Right kidney (tissue), 1 donor: ENCODE measurements around the gene SLC7A10.
"Not testable (repeated sequence)": the region's sequence is repeated elsewhere in the genome, so short reads cannot be mapped to it uniquely, and the experiment has no call there.

Experiments used
- DNase-seq: peaks from one replicate; pipeline ENCODE4 v3.0.0-alpha.2; 2016

SLC7A10 gene

DNA sequence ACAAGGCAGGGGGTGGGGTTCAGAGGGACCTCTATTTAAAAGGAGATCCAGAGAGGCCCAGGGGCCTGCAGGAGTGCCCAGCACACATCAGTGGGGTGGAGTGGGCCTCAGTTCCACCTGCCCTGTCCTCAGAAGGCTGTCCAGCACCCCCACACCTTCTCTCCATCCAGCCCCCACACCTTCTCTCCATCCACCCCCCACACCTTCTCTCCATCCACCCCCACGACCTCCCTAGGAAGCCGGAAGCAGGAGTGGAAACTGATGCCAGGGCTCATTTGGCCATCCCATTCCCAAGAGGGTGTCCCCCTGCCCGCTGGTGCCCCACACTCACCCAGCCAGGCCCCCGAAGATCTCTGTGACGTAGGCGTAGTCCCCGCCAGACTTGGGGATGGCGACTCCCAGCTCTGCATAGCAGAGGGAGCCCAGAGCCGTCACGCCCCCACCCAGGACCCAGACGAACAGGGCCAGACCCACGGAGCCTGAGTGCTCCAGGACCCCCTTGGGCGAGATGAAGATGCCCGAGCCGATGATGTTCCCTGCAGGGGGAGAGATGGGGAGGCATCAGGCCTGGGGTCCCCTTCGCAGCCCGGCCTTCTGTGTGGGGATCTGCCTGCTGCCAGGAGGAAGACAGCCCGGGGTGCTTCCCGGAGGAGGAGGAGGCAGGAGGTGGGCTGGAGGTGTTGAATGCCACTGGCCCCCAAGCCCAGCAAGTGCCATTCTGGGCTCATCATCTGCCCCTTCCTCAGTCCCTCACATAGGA is 10.0 kb downstream of the SLC7A10 start:
- no peak for DNase-seq

DNA sequence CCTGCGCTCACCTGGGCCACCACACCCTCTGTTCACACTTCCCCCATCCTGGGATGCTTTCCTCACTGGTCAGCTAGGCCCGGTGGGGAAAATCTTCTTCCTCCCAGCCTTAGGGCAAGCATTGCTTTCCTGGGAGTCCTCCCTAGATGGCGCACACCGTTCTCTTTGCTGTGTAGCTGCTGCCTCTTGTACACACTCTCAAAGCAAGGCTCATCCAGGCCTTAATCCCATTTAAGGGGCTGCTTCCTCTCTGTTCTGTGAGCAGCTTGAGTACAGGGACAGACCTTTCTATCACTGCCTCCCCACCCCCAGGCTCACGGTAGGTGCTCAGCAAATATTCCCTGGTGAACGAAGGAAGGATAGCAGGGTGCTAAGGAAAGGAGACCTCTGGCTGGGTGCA is 11.1 kb downstream of the SLC7A10 start:
- DNase-seq = no peak

DNA sequence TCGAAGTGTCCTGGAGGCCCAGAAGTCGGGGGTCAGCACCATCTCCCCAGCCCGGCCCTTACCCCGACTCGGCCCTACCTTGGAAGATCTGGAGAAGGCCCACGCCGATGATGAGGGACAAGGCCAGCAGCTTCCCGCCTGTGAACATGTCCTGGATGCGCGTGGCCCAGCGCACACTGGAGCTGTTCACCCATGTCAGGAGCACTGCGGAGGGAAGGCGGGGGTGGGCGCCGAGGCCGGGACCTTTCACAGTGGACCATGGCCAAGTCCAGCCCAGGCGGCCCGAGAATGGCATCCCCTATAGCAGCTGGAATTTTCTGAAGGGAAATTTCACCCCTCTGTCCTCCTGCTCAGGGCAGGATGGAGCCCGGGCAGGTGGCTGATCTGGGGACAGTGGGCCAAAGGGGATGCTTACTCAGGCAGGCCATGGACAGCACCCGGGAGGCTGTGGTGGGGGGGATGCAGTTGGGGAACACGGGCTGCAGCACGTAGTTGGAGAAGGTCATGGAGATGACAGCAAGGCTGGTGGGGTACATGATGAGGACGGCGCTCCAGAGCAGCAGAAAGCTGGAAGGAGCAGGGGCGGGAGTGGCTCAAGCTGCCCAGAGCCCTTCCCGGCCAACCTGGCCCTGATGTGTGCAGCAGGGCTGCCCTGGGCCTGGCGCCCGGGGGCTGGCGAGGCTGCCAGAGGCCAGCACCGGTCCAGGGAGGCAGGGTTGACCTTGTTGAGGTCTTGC is 13.0 kb downstream of the SLC7A10 start:
- DNase-seq = no peak

DNA sequence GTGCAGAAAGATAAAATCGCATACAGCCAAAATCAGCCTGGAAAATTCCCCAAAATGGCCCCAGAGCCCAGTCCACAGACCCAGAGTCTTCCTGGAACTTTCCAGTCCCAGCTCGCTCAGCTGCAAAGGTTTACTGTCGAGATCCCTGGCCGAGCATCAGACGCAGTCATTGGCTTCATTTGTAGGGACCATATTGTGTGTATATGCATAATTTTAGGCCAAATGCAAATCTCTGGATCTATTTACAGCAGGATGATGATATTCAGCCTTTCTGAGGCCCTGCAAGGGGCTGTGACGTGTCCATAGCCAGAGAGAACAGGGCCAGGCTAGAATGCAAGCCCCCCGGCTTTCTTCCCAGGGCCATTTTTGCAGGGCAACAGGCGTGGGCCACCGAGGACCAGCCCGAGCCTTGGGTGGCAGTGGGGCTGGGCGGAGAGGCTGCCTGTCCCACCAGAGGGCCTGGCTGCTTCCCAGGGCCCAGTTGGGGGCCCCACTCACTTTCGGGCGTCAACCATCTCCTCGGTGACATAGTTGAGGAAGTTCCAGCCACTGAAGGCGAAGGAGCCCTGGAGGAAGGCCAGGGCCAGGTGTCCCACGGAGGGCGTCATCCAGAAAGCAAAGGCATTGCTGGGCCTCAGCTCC is 13.7 kb downstream of the SLC7A10 start:
- no peak for DNase-seq

DNA sequence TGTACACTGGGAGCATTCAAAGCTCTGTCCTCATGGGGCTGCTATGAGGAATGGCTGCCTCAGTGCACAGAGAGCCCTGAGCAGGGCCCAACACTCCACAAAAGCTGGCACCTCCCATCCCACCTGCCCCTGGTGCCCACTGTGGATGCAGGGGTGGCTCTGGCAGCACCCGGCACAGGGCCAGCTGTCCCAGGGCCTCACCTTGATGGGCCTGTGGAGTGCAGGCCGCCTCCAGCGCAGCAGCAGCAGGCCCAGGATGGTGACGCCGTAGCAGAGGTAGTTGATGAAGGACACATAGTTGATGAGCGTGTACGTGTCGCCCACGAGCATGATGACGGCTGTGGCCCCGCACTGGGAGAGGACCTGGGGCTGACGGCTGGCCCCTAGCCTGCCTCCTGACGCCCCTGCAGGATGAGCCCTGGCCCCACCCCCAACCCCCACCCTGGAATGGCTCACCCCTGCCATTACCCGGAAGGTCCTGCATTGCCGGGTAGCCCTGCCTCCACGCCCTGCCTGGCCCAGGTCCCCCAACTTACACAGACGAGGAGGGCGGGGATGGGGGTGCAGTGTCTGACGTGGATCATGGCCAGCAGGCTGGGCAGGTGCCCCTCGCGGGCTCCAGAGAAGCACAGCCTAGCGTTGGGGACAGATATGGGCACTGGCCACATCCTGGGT is 15.2 kb downstream of the SLC7A10 start:
- no peak for DNase-seq

DNA sequence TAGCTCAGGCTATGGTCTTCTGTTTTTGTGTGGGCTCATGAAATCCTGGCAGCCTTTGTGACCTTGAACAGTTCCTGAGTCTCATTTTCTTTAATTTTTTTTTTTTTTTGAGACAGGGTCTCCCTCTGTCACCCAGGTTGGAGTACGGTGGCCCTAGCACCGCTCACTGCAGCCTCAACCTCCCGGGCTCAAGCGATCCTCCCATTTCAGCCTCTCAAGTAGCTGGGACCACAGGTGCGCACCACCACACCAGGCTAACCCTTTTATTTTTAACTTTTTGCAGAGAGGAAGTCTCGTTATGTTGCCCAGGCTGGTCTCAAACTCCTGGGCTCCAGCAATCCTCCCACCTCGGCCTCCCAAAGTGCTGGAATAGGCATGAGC is 15.8 kb downstream of the SLC7A10 start:
- DNase-seq = not testable (repeated sequence)

DNA sequence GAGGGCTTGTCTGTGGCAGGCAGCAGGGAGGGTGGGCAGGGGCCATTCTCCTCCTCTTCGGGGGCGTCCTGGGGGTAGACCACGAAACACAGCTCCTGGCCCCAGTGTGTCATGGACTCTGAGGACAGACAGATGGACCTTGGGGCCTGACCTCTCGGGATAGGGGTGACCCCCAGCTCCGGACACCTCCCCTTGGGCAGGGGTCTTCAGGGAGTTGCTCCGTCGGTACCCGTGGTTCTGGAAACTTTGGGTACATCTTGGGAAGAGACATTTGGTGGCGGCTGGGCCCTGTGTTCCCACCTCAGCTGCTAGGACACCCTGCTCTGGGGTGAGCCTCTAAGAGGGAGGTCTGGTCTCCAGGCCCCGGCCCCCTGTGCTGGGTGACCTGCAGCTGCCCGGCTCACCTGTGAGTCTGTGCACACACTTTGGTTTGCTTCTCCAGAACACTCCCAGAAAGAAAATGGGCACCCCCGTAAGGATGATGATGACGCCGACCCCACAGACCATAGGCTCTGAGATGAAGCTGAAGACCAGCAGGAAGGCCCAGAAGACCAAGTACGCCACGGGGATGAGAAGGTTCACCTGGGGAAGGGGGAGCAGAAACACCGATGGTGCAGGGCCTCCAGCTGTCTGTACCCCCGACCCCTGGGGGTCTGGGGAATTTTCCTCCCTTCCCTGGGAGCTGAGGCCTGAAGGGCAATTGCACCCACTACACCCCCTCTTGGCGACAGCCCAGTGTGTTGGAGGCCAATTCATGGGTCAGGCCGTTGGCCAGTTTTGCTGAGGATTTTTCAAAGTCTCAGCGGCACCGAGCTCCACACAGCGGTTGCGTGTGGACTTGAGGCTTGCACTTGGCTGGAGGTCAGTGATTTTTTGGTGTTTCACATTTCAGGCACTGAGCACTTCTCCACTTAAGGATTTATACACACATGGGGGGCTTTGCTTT is 16.5 kb downstream of the SLC7A10 start:
- DNase-seq = no peak

DNA sequence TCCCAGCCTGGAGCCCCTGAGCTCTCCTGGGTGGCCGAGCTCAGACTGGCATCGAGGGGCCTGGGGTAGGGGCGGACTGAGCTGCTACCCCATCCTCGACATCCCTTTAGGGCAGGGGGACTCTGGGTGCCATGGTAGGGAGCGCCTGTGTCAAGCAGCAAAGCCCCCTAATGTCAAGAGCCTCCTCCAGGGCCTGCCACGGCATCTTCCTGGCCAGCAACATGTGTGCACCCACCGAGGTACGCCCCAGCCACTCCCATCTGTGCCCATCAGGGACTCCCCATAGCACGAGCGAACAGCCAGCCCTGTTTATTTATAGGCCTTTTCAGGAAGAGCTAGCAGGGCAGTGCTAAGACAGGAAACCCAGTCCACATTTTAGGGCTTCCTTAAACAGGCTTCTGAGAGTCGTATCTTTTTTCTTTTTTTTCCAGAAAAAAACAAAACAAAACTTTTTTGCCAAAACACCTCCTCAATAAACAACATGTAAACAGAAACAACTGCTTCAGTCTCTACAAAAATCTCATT is 17.2 kb downstream of the SLC7A10 start:
- DNase-seq = no peak

DNA sequence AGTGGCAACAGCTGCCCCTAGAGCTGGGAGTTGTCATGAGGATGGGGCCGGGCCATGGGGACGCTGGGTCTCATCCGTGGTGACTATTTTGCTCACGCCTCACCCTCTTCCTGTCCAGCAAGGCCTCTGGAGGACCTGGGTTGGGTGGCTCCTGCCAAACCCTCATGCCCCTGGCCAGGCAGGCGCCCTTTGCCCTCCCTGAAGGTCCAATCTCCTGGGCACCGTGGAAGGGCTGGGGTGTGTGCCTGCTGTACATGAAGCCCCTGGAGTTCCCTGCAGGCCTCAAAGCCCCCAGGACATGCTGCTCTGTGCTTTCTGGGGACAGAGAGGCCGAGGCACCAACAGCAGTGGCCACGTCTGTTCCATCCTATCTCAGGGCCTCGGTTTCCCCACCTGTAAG is 17.7 kb downstream of the SLC7A10 start:
- no peak for DNase-seq

DNA sequence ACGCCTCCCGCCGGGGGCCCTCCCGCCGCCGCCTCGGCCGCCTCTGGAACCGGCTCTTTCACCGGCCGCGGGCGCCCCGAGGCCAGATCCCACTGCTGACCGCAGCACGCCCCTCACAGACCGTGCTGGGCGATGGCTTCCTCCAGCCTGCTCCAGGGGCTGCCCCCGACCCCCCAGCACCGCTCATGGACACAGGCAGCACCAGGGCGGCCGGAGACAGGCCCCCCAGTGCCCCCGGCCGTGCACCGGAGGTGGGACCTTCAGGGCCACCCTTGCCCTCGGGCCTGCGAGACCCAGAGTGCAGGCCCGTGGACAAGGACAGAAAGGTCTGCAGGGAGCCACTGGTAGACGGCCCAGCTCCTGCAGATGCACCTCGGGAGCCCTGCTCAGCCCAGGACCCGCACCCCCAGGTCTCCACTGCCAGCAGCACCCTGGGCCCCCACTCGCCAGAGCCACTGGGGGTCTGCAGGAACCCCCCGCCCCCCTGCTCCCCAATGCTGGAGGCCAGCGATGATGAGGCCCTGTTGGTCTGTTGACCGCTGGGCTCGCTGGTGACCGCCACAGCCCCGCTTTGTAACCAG is 18.5 kb downstream of the SLC7A10 start:
- no peak for DNase-seq

DNA sequence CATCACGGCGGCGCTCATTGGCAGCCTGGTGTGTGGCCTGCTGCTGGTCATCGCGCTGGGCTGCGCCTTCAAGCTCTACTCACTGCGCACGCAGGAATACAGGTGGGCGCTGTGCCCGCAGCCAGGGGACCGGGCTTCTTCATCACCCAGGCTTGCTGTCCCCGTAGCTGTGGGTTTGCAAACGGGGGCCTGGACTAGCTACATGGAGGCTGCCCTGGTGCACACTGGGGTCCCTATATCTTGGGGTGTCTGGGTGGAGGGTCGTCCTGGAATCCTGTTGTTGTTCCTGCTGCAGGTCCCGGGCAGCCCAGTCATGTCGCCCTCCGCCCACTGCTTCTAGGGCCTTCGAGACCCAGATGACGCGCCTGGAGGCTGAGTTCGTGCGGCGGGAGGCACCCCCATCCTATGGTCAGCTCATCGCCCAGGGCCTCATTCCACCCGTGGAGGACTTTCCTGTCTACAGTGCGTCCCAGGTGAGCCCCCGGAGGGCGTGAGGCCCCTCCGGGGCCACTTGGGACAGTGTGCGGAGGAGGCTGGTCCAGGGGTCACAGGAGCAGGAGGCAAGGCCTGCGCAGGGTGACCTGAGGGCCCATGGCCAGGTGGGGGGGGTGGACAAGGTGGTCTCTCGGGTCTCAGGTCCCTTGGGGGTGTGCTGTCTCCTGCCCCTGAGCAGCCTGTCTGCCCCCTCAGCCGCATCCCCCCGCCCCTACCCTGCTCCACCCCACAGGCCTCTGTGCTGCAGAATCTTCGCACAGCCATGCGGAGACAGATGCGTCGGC is 19.2 kb downstream of the SLC7A10 start:
- no peak for DNase-seq

DNA sequence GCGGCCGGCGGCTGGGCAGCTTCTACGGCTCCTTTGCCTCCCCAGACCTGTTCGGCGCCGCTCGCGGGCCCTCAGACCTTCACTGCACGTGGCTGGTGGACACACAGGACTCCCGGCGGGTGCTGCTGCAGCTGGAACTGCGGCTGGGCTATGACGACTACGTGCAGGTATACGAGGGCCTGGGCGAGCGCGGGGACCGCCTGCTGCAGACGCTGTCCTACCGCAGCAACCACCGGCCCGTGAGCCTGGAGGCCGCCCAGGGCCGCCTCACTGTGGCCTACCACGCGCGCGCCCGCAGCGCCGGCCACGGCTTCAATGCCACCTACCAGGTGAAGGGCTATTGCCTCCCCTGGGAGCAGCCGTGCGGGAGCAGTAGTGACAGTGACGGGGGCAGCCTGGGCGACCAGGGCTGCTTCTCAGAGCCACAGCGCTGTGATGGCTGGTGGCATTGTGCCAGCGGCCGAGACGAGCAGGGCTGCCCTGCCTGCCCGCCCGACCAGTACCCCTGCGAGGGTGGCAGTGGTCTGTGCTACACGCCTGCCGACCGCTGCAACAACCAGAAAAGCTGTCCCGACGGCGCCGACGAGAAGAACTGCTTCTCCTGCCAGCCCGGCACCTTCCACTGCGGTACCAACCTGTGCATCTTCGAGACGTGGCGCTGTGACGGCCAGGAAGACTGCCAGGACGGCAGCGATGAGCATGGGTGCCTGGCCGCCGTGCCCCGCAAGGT is 20.0 kb downstream of the SLC7A10 start:
- DNase-seq = no peak

DNA sequence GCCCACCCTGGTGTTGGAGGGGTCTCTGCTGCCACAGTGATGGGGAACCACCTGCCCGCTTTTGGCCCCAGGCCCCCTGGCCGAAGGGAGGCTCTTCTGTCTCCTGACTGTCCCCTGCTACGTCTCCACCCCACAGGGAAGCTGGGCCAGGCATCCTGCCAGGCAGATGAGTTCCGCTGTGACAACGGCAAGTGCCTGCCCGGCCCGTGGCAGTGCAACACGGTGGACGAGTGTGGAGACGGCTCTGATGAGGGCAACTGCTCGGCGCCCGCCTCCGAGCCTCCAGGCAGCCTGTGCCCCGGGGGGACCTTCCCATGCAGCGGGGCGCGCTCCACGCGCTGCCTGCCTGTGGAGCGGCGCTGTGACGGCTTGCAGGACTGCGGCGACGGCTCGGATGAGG is 20.5 kb downstream of the SLC7A10 start:
- DNase-seq = no peak

DNA sequence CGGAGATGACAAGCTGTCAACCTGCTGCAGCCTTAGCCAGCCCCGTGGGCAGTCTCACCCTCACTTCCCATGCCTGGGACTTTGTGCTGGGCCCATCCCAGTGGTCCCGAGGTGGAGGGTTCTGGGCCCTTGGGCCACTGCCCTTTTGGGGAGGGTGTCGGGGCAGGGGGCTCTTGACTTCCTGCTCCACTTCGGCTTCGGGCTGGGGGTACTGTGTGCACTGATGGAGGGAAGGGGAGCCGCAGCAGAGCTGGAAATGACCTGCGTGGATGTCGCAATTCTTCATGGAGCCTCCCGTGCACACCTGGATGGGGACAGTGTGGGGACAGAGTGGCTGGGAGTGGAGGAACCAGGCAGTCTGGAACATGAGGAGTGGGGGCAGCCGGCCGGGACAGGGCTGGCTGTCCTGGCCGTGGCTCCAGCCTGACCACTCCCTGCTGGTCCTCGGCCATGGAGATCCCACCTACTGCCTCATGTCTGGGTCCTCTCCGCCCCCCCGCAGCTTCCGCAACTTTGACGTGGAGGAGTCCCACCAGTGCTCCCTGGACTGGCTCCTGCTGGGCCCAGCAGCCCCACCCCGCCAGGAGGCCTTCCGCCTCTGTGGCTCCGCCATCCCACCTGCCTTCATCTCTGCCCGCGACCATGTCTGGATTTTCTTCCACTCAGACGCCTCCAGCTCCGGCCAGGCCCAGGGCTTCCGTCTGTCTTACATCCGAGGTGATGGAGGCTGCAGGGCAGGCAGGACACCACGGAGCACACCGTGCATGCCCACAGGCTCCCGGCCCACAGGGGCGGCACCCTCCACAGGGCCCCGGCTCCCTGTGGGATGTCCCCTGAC is 21.3 kb downstream of the SLC7A10 start:
- DNase-seq = no peak

DNA sequence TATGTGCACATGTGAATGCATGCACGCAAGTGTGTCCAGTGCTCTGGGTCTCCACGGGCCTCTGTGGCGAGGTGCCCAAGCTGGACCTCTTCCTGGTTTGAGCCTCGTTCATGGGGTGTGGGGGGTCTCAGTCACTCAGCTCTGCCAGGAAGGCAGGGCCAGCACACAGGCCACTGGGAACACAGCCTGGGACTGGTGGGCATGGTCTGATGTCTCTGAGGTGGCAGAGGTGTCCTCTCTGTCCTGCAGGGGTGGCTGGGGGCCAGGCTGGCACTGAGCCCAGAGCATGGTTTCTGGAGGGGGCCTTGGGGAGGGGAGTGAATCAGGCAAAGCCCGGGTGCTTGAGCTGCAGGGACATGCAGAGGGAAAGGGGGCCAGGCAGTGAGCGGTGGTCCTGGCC is 22.1 kb downstream of the SLC7A10 start:
- no peak for DNase-seq

DNA sequence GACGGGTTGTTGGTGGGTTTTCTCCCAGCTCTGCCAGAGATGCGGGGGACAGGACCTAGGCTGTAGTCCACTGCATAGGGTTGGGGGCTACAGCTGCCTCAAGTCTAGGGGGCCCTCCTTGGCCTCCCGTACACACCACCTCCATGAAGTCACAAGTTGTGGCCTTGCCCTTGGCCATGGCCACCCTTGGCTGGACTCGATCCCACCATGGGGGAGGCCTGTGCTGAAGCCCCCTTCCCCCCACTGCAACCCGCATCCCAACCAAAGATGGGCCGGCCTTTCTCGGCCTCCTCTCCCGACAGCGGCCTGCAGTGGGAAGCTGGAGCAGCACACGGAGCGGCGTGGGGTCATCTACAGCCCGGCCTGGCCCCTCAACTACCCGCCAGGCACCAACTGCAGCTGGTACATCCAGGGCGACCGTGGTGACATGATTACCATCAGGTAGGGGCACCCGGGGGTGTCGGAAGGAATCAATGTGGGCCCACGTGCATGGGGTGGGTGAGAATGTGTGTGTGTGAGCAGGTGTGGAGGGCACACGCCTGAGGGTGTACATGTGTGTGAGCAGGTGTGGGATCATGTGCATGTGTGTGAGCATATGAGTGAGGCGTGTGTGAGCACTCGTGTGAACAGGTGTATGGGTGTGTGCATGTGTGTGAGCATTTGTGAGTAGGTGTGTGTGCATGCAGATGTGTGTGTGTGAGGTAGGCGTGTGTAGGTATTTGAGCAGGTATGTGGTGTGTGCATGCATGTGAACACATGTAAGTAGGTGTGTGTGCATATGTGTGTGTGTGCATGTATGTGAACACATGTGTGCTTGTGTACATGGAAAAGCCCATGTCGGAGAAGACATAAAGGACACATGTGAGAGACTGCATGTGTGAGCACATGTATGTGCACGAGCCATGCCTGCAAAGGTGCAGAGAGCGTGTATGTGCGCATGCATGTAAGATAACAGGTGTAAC is 22.8 kb downstream of the SLC7A10 start:
- DNase-seq = no peak

DNA sequence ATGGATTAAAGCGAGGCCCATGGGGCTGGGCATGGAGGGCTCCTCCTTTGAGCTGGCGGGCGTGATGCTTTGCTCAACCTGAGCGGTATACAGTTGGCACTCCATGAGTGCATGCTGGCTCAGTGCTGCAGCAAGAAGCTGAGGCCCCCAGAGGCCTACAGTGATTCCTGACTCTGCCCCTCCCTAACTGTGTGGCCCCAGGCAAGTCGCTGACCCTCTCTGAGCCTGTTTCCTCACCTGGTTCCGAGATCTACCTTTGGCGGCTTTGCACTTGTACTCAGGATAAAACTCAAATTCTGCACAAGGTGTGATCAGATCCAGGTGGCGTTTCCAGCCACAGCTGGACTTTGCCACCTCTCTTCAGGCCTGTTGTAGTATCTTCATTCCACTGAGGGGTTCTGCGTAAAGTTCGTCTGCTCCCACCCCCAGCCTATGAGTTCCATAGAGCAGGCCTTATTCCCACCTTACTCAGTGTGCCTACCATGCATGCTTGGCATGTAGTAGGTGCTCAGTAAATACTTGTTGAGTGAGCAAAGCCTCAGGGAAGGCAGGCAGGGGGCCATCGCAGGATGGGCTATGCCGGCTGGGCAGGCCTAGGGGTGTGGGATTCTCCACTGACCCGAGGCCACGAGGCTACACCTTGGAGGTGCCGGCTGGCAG is 23.6 kb downstream of the SLC7A10 start:
- no peak for DNase-seq
